ENCODE results near the gene SLC25A30.
"Not testable (repeated sequence)": the region's sequence is repeated elsewhere in the genome, so short reads cannot be mapped to it uniquely, and the experiment has no call there.

DNA sequence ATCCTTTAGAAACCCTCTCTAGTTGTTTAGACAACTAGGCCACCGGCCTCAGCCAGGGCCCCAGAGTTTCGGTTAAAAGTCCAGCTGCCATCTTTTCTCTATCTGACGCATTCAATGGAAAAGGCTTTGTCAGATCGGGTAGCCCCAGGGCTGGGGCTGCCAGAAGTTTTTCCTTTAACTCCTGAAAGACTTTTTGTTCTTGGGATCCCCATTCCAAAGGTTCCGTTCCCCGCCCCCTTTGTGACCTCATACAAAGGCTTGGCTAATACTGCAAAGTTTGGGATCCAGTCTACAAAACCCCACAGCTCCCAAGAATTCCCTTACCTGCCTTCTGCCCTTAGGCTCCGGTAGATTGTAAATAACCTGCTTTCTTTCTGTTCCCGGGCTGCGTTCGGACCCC, 38.7 kb downstream of the SLC25A30 start:
- TF ChIP-seq, protein P1, sequence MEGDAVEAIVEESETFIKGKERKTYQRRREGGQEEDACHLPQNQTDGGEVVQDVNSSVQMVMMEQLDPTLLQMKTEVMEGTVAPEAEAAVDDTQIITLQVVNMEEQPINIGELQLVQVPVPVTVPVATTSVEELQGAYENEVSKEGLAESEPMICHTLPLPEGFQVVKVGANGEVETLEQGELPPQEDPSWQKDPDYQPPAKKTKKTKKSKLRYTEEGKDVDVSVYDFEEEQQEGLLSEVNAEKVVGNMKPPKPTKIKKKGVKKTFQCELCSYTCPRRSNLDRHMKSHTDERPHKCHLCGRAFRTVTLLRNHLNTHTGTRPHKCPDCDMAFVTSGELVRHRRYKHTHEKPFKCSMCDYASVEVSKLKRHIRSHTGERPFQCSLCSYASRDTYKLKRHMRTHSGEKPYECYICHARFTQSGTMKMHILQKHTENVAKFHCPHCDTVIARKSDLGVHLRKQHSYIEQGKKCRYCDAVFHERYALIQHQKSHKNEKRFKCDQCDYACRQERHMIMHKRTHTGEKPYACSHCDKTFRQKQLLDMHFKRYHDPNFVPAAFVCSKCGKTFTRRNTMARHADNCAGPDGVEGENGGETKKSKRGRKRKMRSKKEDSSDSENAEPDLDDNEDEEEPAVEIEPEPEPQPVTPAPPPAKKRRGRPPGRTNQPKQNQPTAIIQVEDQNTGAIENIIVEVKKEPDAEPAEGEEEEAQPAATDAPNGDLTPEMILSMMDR (IDR thresholded peaks at IDR 0.05): not testable (repeated sequence)
- not testable (repeated sequence) for TF ChIP-seq POLR2A (IDR thresholded peaks at IDR 0.05)

Measured in heart left ventricle (tissue), 13 donors.